Hepatocyte (in vitro differentiated cells): ENCODE data around the gene KNSTRN. TPM values are rescaled to one million over a fixed set of nuclear protein-coding genes. Genes with fewer than 3 reads are reported as not detected.
A peak's percentile ranks its signal among the peaks of the same experiment; 100 is the strongest.

ENCODE experiments used
- DNase-seq: peaks from one replicate; pipeline ENCODE4 v3.0.0-alpha.2; 2016; ENCODE audit warnings: low spot score
- H2AFZ ChIP-seq: fragments of 200-600 bp; sonication (generic); 2 replicates; pipeline ENCODE4 v1.6.0; 2016; ENCODE audit warnings: antibody characterized with exemption, mild to moderate bottlenecking
- H3K27ac ChIP-seq: fragments of 200-600 bp; sonication (generic); 2 replicates; pipeline ENCODE4 v1.5.1; 2016; ENCODE audit warnings: mild to moderate bottlenecking
- H3K27me3 ChIP-seq: fragments of 200-600 bp; sonication (generic); 2 replicates; pipeline ENCODE4 v1.6.1; 2016
- H3K36me3 ChIP-seq: fragments of 200-600 bp; sonication (generic); replicated peaks from 2 replicates; pipeline ENCODE4 v1.5.1; 2016; ENCODE audit warnings: low read depth; ENCODE audit not compliant: insufficient read depth
- H3K4me1 ChIP-seq: fragments of 200-600 bp; sonication (generic); 2 replicates; pipeline ENCODE4 v1.5.1; 2016; ENCODE audit warnings: mild to moderate bottlenecking, moderate library complexity; ENCODE audit not compliant: insufficient read depth
- H3K4me2 ChIP-seq: fragments of 200-600 bp; sonication (generic); 2 replicates; pipeline ENCODE4 v1.6.0; 2016
- H3K4me3 ChIP-seq: fragments of 200-600 bp; sonication (generic); 2 replicates; pipeline ENCODE4 v1.5.1; 2016; ENCODE audit warnings: mild to moderate bottlenecking
- H3K79me2 ChIP-seq: fragments of 200-600 bp; sonication (generic); 2 replicates; pipeline ENCODE4 v1.6.0; 2017; ENCODE audit warnings: mild to moderate bottlenecking
- H3K9me2 ChIP-seq: fragments of 200-600 bp; sonication (generic); replicated peaks from 2 replicates; pipeline ENCODE4 v1.6.0; 2017; ENCODE audit warnings: mild to moderate bottlenecking; ENCODE audit not compliant: insufficient read depth
- H3K9me3 ChIP-seq: fragments of 200-600 bp; sonication (generic); 2 replicates; pipeline ENCODE4 v1.5.1; 2016; ENCODE audit warnings: low read depth, mild to moderate bottlenecking
- H4K20me1 ChIP-seq: fragments of 200-600 bp; sonication (generic); 2 replicates; pipeline ENCODE4 v1.6.0; 2016; ENCODE audit warnings: mild to moderate bottlenecking; ENCODE audit not compliant: insufficient read depth, poor library complexity, severe bottlenecking
- CTCF ChIP-seq: fragments of 200-600 bp; sonication (generic); IDR thresholded peaks from 2 replicates; pipeline ENCODE4 v1.5.1; 2016; ENCODE audit warnings: antibody characterized with exemption, mild to moderate bottlenecking; ENCODE audit not compliant: poor library complexity
- EZH2 ChIP-seq: fragments of 200-600 bp; sonication (generic); IDR thresholded peaks from 2 replicates; pipeline ENCODE4 v1.6.1; 2016; ENCODE audit warnings: antibody characterized with exemption, mild to moderate bottlenecking, borderline replicate concordance
- EZH2phosphoT487 ChIP-seq: fragments of 200-600 bp; sonication (generic); IDR thresholded peaks from one replicate; pipeline ENCODE4 v1.6.1; 2018; ENCODE audit warnings: antibody characterized with exemption, mild to moderate bottlenecking, low read depth, moderate library complexity; ENCODE audit not compliant: unreplicated experiment, severe bottlenecking
- WGBS: methylation state at CpG from one replicate; pipeline ENCODE4 v1.1.6; 2016; ENCODE audit warnings: low lambda C conversion rate; ENCODE audit errors: missing lambda C conversion rate; 5-methylcytosine and 5-hydroxymethylcytosine counted together
- polyA plus RNA-seq: library from polyadenylated mRNA; unstranded; fragments of >200 nt; fragmentation: Nextera tagmentation; extraction: Ambion mirVana; gene quantifications from 2 replicates; pipeline ENCODE4 v1.2.1, GENCODE V29; 2016
- total RNA-seq: library from RNA; depleted of rRNA; stranded (reverse); fragments of >200 nt; gene quantifications from 2 replicates; pipeline ENCODE4 v1.2.3, GENCODE V29; 2014

The KNSTRN gene
- total and polyA plus RNA-seq, 2 experiments from 2014 or later, result 14.0 to 24.0 TPM

GRCh38 chr15:40439461-40439959, 57.0 kb downstream of the KNSTRN start:
- Histone ChIP-seq H4K20me1 (peaks cover 25% of the 10 kb centered on the region), H3K27me3 (peaks cover 34% of the 10 kb centered on the region), H3K4me2 (peak overlapping the region; percentile 92), H3K9me3 (no peaks in the 10 kb centered on the region), H3K79me2 (peaks cover 30% of the 10 kb centered on the region), H2AFZ (peak overlapping the region; percentile 50), H3K4me3 (peak overlapping the region; percentile 16), H3K4me1 (peaks cover 49% of the 10 kb centered on the region), H3K36me3 (no peaks in the 10 kb centered on the region), H3K27ac (peak overlapping the region; percentile 35), H3K9me2 (no peaks in the 10 kb centered on the region)
- WGBS, result 2% methylated on average over 15 of the region's 15 CpGs
- peak; percentile 58 for DNase-seq
- TF ChIP-seq CTCF (no peak), EZH2 (no peak), EZH2phosphoT487 (no peak)

- H3K27me3 ChIP-seq, result peaks cover 28% of the 10 kb centered on the region
- H3K27ac ChIP-seq, result peak overlapping the region; percentile 35
- peak; percentile 72 for DNase-seq
- no peaks in the 10 kb centered on the region for H3K9me3 ChIP-seq
- peaks cover 55% of the 10 kb centered on the region for H3K4me1 ChIP-seq
- 0% methylated on average over 24 of the region's 35 CpGs for WGBS
- H2AFZ ChIP-seq, result peak overlapping the region; percentile 50
- TF ChIP-seq EZH2phosphoT487 (no peak), CTCF (no peak), EZH2 (no peak)
- no peaks in the 10 kb centered on the region for H3K9me2 ChIP-seq
- H4K20me1 ChIP-seq, result peaks cover 32% of the 10 kb centered on the region
- H3K4me2 ChIP-seq, result peak overlapping the region; percentile 92
- peak overlapping the region; percentile 16 for H3K4me3 ChIP-seq
- no peaks in the 10 kb centered on the region for H3K36me3 ChIP-seq
- H3K79me2 ChIP-seq, result peaks cover 36% of the 10 kb centered on the region
These were observed 57.6 kb downstream of the KNSTRN start for GRCh38 chr15:40439960-40440742.

DNA sequence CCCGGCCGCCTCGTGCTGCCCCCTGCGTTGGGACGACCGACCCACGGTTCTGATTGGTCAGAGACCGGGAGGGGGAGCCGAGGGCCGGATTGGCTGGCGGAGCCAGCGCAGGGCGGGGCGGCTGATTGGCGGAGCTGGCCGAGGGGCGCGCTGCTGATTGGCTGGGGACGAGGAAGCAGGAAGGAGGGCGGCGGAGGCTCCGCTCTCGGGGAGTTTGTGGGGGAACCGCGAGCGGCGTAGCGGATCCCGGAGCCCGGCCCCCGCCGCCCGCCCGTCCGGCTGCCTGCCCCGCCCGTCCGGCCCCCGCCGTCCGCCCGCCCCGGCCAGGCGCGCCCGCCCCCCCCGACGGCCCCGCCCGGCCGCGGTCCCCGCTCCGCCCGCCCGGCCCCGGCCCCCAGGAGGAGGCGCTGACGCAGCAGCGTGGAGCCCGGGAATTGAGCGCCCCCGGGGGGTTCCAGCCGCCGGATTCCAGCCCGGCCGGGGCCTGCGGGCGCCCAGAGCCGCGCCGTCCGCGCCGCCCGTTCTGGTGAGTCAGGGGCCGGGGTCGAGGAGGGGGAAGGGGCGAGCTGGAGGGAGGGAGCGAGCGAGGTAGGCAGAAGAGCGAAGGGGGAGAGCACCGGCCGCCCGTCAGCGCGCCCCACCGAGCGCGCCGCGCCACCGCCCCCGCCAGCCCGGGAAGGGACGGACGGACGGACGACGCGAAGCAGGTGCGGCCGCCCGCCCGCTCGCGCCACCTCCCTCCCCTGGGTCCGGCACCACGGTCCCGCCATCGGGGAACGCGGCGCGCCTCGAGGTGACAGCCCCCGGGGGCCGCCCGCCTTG, 58.4 kb downstream of the KNSTRN start, which contains the start of gene BAHD1:
Gene BAHD1 (plus strand): TSS at position 211 of the 822 bp plus-strand sequence. CDS start 17,512 bp downstream, outside the sequence.
- Histone ChIP-seq H3K36me3 (no peaks in the 10 kb centered on the region), H3K4me2 (peak within 1 kb of the TSS; percentile 92), H3K27me3 (peaks cover 20% of the 10 kb centered on the region), H3K27ac (peak within 1 kb of the TSS; percentile 89), H3K9me3 (no peaks in the 10 kb centered on the region), H2AFZ (peak within 1 kb of the TSS; percentile 70), H3K4me3 (peak within 1 kb of the TSS; percentile 94), H3K9me2 (no peaks in the 10 kb centered on the region), H4K20me1 (peaks cover 37% of the 10 kb centered on the region), H3K4me1 (peaks cover 55% of the 10 kb centered on the region), H3K79me2 (peaks cover 40% of the 10 kb centered on the region)
- DNase-seq, result peak; percentile 98
- TF ChIP-seq EZH2phosphoT487, result no peak
- TF ChIP-seq CTCF, result peak; percentile 16
- no peak for TF ChIP-seq EZH2
- 0% methylated on average over 1 of the region's 119 CpGs for WGBS
